Omental fat pad (tissue), 4 donors: ENCODE data around the gene IGSF9. TPM values are rescaled to one million over a fixed set of nuclear protein-coding genes. Genes with fewer than 3 reads are reported as not detected.
A peak's percentile ranks its signal among the peaks of the same experiment; 100 is the strongest.
"Not testable (repeated sequence)": the region's sequence is repeated elsewhere in the genome, so short reads cannot be mapped to it uniquely, and the experiment has no call there.

Experiments used
- ATAC-seq: fragments of 150-250 bp; one replicate; pipeline ENCODE4 v1.9.1; 2016; ENCODE audit warnings: mild to moderate bottlenecking, moderate library complexity; ENCODE audit not compliant: low FRiP score
- DNase-seq: peaks from one replicate; pipeline ENCODE4 v3.0.0-alpha.2; 2019; ENCODE audit warnings: low spot score
- CTCF ChIP-seq, 3 donors: fragments of 450-650 bp; IDR thresholded peaks; one replicate each; pipeline ENCODE4 v1.5.1; 2016 to 2017; ENCODE audit warnings: antibody characterized with exemption in 3 of 3, mild to moderate bottlenecking in 3 of 3, moderate library complexity in 2 of 3
- total RNA-seq, 4 donors: library from RNA; depleted of rRNA; stranded (reverse); fragments of >200 nt; gene quantifications; one replicate each; pipeline ENCODE4 v1.1.0, GENCODE V29; 2016

Gene IGSF9
- total RNA-seq, 4 donors from 2014 or later, result 4.3 to 11.0 (median 9.4) TPM; not detected in 1

GRCh38 chr1:159908031-159908940 lies 37.1 kb downstream of the IGSF9 start:
- ATAC-seq (no peak), DNase-seq (no peak)
- no peak for TF ChIP-seq CTCF (IDR thresholded peaks at IDR 0.05)

- no peak for TF ChIP-seq CTCF (IDR thresholded peaks at IDR 0.05)
- no peak for DNase-seq
- no peak for ATAC-seq
Observed at GRCh38 chr1:159906960-159907359, 38.5 kb downstream of the IGSF9 start.

GRCh38 chr1:159904036-159904435 lies 41.4 kb downstream of the IGSF9 start:
- not testable (repeated sequence) for DNase-seq

GRCh38 chr1:159902541-159902940 lies 42.9 kb downstream of the IGSF9 start:
- ATAC-seq (no peak), DNase-seq (no peak)
- TF ChIP-seq CTCF (IDR thresholded peaks at IDR 0.05), result no peak

More at GRCh38 chr1:159904036-159904435, 41.4 kb downstream of the IGSF9 start:
- not testable (repeated sequence) for ATAC-seq

- TF ChIP-seq CTCF (IDR thresholded peaks at IDR 0.05), result no peak
- no peak for ATAC-seq
- no peak for DNase-seq
Observed at GRCh38 chr1:159900755-159901360, 44.6 kb downstream of the IGSF9 start.

- DNase-seq, result no peak
- no peak for TF ChIP-seq CTCF (IDR thresholded peaks at IDR 0.05)
- peak; percentile 63 for ATAC-seq
Observed at GRCh38 chr1:159900086-159900680, 45.2 kb downstream of the IGSF9 start, which contains the start of gene CFAP45. TSS of gene CFAP45 (minus strand) at chr1:159900165. CDS start at chr1:159900098, 67 bp downstream.

- not testable (repeated sequence) for ATAC-seq, DNase-seq
Observed at GRCh38 chr1:159899634-159900033, 45.8 kb downstream of the IGSF9 start.
